Measurements from ENCODE around the gene PDLIM5.

DNA sequence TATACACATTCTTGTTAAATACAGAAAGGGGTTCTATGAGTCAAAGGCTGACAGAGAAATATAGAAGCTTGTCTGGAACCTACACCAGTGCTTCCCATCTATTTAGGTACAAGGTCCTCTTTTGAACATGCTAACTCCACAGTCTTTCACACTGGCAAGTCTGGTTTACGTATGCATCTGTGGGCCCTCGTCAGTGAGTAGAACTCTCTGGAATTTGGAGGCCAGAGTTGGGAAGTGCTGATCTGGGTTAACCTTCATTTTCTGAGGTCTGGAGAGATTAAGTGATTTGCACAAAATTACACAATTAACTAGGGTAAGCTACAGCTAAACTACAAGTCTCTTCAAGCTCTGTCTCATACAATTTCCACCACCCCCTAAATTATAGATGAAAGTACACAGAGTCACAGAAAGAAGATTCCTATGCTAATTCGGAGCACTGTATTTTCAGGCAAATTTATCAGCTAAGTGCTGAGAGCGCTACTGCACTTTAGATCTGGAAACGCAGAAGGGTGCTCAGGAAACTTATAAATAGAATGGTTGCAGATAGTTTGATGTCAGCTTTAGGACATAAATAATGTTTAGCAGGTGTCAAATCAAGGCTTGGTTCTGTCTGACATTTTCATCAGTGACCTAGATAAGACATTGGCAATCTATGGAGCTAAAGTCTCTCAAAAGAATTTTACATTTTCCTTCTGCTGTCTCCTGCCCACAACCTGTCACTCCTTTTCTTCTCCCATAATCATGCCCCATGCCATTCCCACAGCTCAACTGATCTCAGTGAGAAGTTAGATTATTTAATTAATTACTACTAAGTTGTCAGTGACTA lies 43.0 kb upstream of the PDLIM5 start:
- TF ChIP-seq POLR2AphosphoS5 (IDR thresholded peaks at IDR 0.05; ENCODE audit: low read depth, low read length) = no peak
- no peak for TF ChIP-seq TAF1 (IDR thresholded peaks at IDR 0.05; ENCODE audit: borderline replicate concordance, insufficient read depth, low read length)
- TF ChIP-seq SIN3A (IDR thresholded peaks at IDR 0.05; ENCODE audit: borderline replicate concordance, insufficient read depth, low read length) = no peak
- TF ChIP-seq, protein P1, sequence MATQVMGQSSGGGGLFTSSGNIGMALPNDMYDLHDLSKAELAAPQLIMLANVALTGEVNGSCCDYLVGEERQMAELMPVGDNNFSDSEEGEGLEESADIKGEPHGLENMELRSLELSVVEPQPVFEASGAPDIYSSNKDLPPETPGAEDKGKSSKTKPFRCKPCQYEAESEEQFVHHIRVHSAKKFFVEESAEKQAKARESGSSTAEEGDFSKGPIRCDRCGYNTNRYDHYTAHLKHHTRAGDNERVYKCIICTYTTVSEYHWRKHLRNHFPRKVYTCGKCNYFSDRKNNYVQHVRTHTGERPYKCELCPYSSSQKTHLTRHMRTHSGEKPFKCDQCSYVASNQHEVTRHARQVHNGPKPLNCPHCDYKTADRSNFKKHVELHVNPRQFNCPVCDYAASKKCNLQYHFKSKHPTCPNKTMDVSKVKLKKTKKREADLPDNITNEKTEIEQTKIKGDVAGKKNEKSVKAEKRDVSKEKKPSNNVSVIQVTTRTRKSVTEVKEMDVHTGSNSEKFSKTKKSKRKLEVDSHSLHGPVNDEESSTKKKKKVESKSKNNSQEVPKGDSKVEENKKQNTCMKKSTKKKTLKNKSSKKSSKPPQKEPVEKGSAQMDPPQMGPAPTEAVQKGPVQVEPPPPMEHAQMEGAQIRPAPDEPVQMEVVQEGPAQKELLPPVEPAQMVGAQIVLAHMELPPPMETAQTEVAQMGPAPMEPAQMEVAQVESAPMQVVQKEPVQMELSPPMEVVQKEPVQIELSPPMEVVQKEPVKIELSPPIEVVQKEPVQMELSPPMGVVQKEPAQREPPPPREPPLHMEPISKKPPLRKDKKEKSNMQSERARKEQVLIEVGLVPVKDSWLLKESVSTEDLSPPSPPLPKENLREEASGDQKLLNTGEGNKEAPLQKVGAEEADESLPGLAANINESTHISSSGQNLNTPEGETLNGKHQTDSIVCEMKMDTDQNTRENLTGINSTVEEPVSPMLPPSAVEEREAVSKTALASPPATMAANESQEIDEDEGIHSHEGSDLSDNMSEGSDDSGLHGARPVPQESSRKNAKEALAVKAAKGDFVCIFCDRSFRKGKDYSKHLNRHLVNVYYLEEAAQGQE (IDR thresholded peaks at IDR 0.05; ENCODE audit: insufficient read depth in 1 of 2, low read depth in 2 of 2, low read length in 2 of 2) = no peak
